Ishikawa (cell line): Measurements from ENCODE around the gene USH1C.
A peak's percentile ranks its signal among the peaks of the same experiment; 100 is the strongest.

Experiments
- CEBPB ChIP-seq: IDR thresholded peaks from 2 replicates; pipeline ENCODE4 v1.6.1; 2012
- CREB1 ChIP-seq: IDR thresholded peaks from 2 replicates; pipeline ENCODE4 v1.6.1; 2012; ENCODE audit warnings: low read depth
- EGR1 ChIP-seq: IDR thresholded peaks from 2 replicates; pipeline ENCODE4 v1.6.1; 2012
- EP300 ChIP-seq: IDR thresholded peaks from 2 replicates; pipeline ENCODE4 v1.6.1; 2012; ENCODE audit warnings: borderline replicate concordance
- FOXM1 ChIP-seq: IDR thresholded peaks from 2 replicates; pipeline ENCODE4 v1.6.1; 2012; ENCODE audit warnings: low read depth, borderline replicate concordance
- MAX ChIP-seq: IDR thresholded peaks from 2 replicates; pipeline ENCODE4 v1.6.1; 2012
- NFIC ChIP-seq: IDR thresholded peaks from 2 replicates; pipeline ENCODE4 v1.6.1; 2012
- RAD21 ChIP-seq: IDR thresholded peaks from 2 replicates; pipeline ENCODE4 v1.6.1; 2012; ENCODE audit warnings: low read depth
- TAF1 ChIP-seq: IDR thresholded peaks from 2 replicates; pipeline ENCODE4 v1.6.1; 2012; ENCODE audit warnings: low read depth, mild to moderate bottlenecking
- TCF12 ChIP-seq: IDR thresholded peaks from 2 replicates; pipeline ENCODE4 v1.6.1; 2012; ENCODE audit warnings: low read depth
- TEAD4 ChIP-seq: IDR thresholded peaks from 2 replicates; pipeline ENCODE4 v1.6.1; 2012
- USF1 ChIP-seq: IDR thresholded peaks from 2 replicates; pipeline ENCODE4 v1.6.1; 2012
- YY1 ChIP-seq: IDR thresholded peaks from 2 replicates; pipeline ENCODE4 v1.6.1; 2012; ENCODE audit warnings: low read depth
- ZBTB7A ChIP-seq: IDR thresholded peaks from 2 replicates; pipeline ENCODE4 v1.6.1; 2012; ENCODE audit warnings: low read depth
- TF ChIP-seq, protein P1 (sequence below): IDR thresholded peaks from 2 replicates; pipeline ENCODE4 v1.6.1; 2012; ENCODE audit warnings: low read depth, mild to moderate bottlenecking

Gene USH1C

GRCh38 chr11:17496406-17496805 lies 47.8 kb downstream of the USH1C start:
- TF ChIP-seq NFIC (peak; percentile 67), USF1 (no peak)
- TF ChIP-seq, protein P1, sequence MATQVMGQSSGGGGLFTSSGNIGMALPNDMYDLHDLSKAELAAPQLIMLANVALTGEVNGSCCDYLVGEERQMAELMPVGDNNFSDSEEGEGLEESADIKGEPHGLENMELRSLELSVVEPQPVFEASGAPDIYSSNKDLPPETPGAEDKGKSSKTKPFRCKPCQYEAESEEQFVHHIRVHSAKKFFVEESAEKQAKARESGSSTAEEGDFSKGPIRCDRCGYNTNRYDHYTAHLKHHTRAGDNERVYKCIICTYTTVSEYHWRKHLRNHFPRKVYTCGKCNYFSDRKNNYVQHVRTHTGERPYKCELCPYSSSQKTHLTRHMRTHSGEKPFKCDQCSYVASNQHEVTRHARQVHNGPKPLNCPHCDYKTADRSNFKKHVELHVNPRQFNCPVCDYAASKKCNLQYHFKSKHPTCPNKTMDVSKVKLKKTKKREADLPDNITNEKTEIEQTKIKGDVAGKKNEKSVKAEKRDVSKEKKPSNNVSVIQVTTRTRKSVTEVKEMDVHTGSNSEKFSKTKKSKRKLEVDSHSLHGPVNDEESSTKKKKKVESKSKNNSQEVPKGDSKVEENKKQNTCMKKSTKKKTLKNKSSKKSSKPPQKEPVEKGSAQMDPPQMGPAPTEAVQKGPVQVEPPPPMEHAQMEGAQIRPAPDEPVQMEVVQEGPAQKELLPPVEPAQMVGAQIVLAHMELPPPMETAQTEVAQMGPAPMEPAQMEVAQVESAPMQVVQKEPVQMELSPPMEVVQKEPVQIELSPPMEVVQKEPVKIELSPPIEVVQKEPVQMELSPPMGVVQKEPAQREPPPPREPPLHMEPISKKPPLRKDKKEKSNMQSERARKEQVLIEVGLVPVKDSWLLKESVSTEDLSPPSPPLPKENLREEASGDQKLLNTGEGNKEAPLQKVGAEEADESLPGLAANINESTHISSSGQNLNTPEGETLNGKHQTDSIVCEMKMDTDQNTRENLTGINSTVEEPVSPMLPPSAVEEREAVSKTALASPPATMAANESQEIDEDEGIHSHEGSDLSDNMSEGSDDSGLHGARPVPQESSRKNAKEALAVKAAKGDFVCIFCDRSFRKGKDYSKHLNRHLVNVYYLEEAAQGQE: no peak

GRCh38 chr11:17494019-17494418 lies 50.2 kb downstream of the USH1C start:
- TF ChIP-seq NFIC: no peak
- no peak for TF ChIP-seq TEAD4
- no peak for TF ChIP-seq EGR1
- TF ChIP-seq TCF12: no peak
- TF ChIP-seq MAX: no peak
- no peak for TF ChIP-seq RAD21
- no peak for TF ChIP-seq CEBPB
- no peak for TF ChIP-seq YY1
- no peak for TF ChIP-seq EP300
- TF ChIP-seq, protein P1: no peak
- no peak for TF ChIP-seq CREB1
- TF ChIP-seq FOXM1: no peak
- TF ChIP-seq TAF1: no peak
- TF ChIP-seq ZBTB7A: no peak
- TF ChIP-seq USF1: no peak

DNA sequence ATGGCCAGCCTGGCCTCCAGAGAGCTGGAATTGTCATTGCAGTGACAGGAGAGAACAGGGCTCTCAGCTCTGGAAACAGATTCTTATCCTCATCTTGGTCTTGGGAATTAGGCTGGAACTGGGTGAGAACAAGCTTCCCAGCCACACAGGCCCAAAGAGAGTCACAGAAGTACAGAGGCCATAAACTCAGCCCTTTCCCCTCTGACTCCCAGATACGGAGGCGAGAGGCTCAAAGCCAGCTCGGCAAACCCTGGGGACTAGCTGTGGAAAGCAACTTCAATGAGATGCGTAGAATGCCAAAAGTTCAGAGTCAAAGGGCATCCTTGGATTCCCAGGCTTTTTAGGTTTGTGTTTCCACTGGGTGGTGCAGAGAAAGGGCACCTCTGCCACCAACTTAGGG lies 53.3 kb downstream of the USH1C start:
- TF ChIP-seq NFIC (no peak), CEBPB (no peak), EGR1 (no peak), ZBTB7A (no peak)

- TF ChIP-seq EGR1: no peak
- TF ChIP-seq TAF1: no peak
- no peak for TF ChIP-seq USF1
- TF ChIP-seq TCF12: no peak
- TF ChIP-seq TEAD4: no peak
- no peak for TF ChIP-seq FOXM1
- TF ChIP-seq RAD21: no peak
- no peak for TF ChIP-seq CREB1
- no peak for TF ChIP-seq MAX
- TF ChIP-seq CEBPB: no peak
- no peak for TF ChIP-seq ZBTB7A
- TF ChIP-seq, protein P1: no peak
- no peak for TF ChIP-seq NFIC
- no peak for TF ChIP-seq EP300
Measured at GRCh38 chr11:17490232-17490631, 54.0 kb downstream of the USH1C start.

DNA sequence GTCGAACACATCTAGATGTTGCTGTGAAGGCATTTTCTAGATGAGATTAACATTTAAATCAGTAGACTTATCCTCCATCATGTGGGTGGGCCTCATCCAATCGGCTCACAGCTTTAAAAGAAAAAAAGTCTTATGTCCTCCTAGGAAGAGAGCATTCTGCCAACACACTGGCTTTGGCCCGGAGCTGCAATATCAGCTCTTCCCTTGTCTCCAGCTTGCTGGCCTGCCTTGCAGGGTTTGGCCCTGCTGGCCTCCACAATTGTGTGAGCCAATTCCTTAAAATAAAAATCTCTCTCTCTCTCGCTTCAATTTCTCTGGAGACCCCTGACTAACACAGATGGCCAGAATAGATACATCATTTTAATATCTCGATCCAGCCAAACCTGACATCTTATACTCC lies 54.5 kb downstream of the USH1C start:
- no peak for TF ChIP-seq YY1
- no peak for TF ChIP-seq TEAD4
- TF ChIP-seq EP300: no peak
- TF ChIP-seq CEBPB: no peak
- TF ChIP-seq NFIC: no peak
- TF ChIP-seq TAF1: no peak
- no peak for TF ChIP-seq CREB1
- TF ChIP-seq RAD21: no peak
- TF ChIP-seq EGR1: no peak
- no peak for TF ChIP-seq USF1
- TF ChIP-seq ZBTB7A: no peak
- TF ChIP-seq FOXM1: no peak
- TF ChIP-seq MAX: no peak
- no peak for TF ChIP-seq TCF12
- TF ChIP-seq, protein P1: no peak
